Measurements from ENCODE around the gene GRHL1.

The GRHL1 gene

DNA sequence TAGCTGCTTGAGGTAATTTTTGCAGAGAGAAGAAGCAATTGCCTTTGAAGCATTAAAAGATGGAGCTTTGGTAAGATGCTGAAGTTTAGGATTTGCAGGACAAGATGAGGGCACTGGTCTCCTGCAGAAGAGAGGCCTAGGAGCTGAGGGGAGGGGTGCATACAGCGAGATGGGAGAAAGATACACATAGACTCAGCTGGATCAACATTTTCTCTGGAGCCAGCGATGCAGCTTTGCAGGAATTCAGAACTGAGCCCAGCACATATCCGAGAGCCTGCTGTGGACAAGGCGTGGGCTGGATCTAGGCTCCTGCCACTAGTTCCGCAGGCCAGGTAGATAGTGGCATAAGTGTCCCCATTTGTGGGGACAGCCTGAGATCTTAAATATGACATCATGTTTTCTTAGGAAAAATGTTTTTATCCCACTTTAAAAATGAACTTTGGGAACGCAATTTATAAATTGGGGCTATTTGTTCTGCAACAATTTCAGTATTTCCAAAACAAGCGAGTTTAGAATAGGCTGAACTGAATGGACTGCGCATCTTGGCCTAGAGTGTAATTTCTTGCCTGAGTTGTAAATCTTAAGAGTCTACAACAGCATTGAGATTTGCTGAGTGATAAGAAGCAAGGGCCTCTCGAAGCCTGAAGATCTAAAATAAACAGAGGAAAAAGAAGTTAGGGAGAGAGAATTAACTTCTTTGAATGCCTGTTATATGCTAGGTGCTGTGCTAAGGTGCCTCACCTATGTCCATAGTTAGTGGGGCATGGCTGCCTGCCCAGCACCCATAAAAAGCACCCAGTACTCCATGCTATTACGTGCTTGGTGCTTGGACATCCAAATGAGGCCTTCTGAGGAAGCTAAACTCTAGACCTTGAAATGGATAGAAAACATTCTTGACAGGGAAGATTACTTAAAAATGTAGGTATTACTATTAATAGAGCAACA, 17.3 kb downstream of the GRHL1 start:
- POLR2A ChIA-PET: no interaction called here
- H3K4me3 ChIP-seq (ENCODE audit: low read depth, low read length): no peak overlapping the region
- no peak for DNase-seq (ENCODE audit: low read depth, low spot score)
- TF ChIP-seq, protein P1, sequence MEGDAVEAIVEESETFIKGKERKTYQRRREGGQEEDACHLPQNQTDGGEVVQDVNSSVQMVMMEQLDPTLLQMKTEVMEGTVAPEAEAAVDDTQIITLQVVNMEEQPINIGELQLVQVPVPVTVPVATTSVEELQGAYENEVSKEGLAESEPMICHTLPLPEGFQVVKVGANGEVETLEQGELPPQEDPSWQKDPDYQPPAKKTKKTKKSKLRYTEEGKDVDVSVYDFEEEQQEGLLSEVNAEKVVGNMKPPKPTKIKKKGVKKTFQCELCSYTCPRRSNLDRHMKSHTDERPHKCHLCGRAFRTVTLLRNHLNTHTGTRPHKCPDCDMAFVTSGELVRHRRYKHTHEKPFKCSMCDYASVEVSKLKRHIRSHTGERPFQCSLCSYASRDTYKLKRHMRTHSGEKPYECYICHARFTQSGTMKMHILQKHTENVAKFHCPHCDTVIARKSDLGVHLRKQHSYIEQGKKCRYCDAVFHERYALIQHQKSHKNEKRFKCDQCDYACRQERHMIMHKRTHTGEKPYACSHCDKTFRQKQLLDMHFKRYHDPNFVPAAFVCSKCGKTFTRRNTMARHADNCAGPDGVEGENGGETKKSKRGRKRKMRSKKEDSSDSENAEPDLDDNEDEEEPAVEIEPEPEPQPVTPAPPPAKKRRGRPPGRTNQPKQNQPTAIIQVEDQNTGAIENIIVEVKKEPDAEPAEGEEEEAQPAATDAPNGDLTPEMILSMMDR (IDR thresholded peaks at IDR 0.05; ENCODE audit: insufficient read depth, low read length, missing control alignments): no peak
- CTCF ChIA-PET: interaction anchor here (1.5 to 3.9 kb wide), 4 partner anchors 11 to 155 kb away, joined by 3 to 44 read pairs (median 8); no protein-coding TSS in a partner anchor

DNA sequence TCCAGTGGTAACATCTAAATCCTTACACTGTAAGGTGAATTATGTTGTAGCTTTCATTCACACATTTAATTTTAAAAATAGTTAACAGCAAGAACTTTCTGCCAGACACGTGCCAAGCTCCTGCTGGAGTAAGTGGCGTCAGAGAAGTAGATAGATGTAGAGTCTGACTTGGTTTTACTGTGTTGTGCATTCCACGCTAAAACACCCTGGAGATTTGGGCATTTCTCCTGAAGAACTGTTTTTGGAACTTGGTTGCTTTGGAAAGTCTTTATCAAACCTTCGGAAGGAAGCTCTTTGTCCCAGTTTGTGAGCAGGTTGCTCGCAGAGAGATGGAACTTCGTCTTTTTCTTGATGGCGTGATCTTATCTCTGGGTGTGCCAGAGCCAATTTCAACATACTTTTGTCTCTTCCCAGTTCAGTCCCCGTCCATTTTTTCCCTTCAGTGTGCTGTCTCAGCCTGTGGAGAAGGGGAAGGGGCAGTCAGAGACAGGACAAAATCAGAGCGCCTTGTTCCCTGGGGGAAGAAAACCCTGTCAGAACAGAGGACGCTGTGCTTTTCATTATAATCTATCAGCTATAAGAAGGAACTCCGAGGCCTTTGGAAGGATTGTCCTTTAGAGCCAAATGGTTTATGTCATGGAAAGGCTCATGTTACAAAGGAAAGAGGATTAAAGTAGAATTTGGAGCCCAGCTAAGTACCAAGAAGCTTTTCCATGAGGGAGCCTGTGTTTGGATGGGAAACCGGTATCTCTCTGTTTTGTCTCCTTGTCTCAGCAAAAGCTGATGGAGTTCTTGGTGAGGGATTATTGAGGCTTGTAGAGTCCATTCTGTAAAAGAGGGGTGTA, 18.9 kb downstream of the GRHL1 start:
- POLR2A ChIA-PET: no interaction called here
- no peak for DNase-seq (ENCODE audit: low read depth, low spot score)
- TF ChIP-seq, protein P1 (IDR thresholded peaks at IDR 0.05; ENCODE audit: insufficient read depth, low read length, missing control alignments): no peak
- no peak overlapping the region for H3K4me3 ChIP-seq (ENCODE audit: low read depth, low read length)
- CTCF ChIA-PET: interaction anchor here (1.0 to 3.9 kb wide), 5 partner anchors 9 to 157 kb away, joined by 3 to 44 read pairs (median 10); no protein-coding TSS in a partner anchor

DNA sequence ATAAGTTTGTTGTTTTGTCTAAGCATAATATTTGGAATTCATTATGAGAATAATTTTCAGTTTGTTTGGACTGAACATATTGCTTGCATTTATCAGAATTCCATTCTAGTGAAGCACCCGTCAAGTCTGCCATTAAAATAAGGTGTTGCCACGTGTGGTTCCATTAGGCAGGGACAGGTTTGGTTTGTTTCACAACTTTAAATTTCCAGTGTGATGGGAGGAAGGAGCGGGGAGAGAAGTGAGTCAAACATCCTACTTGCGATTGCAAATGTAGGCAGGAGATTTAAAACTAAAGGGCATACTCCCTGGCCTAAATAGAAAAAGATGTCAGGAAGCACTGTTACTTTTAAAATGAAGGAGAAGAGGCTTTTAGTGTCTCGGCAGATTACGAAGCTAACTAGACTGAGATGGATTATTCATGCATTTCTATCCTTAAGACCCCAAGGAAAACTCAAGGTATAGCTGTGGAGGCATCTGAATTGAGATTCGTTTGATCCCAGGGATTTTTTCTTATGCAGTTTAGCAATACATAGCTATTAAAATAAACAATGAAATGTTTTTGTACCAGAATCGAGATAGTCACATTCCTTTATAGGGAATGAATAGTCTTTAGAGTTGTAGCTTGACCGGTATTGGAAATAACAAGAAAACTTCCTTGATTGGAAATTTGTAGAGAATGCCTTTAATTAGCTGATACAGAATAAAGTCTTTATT, 19.8 kb downstream of the GRHL1 start:
- TF ChIP-seq, protein P1 (IDR thresholded peaks at IDR 0.05; ENCODE audit: insufficient read depth, low read length, missing control alignments): no peak
- H3K4me3 ChIP-seq (ENCODE audit: low read depth, low read length): no peak overlapping the region
- ChIA-PET POLR2A (no interaction called here), CTCF (interaction anchor here (0.6 to 3.9 kb wide), 9 partner anchors 8 to 163 kb away, joined by 3 to 44 read pairs (median 3); no protein-coding TSS in a partner anchor)
- no peak for DNase-seq (ENCODE audit: low read depth, low spot score)

DNA sequence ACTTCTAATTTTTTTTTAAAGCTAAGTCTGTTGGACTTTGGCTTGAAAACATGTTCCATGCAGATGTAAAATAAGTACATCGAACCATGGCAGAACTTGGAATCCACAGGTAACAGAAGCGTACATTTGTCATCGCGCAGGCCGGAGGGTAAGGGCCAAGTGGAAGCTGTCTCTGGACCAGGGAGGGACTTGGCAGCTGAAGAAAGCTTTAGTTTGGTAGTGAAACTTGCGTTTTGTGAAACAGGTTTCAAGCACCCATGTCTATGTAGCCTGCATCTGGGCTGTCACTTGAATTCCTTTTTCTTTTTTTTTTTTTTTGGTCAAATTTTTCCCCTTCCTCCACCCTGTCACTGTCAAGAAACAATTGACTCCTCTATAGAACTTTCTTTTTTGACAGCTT, 20.4 kb downstream of the GRHL1 start:
- no peak overlapping the region for H3K4me3 ChIP-seq (ENCODE audit: low read depth, low read length)
- TF ChIP-seq, protein P1 (IDR thresholded peaks at IDR 0.05; ENCODE audit: insufficient read depth, low read length, missing control alignments): no peak
- ChIA-PET POLR2A (no interaction called here), CTCF (interaction anchor here (0.6 to 3.9 kb wide), 11 partner anchors 8 to 164 kb away, joined by 3 to 44 read pairs (median 3); no protein-coding TSS in a partner anchor)
- DNase-seq (ENCODE audit: low read depth, low spot score): no peak

DNA sequence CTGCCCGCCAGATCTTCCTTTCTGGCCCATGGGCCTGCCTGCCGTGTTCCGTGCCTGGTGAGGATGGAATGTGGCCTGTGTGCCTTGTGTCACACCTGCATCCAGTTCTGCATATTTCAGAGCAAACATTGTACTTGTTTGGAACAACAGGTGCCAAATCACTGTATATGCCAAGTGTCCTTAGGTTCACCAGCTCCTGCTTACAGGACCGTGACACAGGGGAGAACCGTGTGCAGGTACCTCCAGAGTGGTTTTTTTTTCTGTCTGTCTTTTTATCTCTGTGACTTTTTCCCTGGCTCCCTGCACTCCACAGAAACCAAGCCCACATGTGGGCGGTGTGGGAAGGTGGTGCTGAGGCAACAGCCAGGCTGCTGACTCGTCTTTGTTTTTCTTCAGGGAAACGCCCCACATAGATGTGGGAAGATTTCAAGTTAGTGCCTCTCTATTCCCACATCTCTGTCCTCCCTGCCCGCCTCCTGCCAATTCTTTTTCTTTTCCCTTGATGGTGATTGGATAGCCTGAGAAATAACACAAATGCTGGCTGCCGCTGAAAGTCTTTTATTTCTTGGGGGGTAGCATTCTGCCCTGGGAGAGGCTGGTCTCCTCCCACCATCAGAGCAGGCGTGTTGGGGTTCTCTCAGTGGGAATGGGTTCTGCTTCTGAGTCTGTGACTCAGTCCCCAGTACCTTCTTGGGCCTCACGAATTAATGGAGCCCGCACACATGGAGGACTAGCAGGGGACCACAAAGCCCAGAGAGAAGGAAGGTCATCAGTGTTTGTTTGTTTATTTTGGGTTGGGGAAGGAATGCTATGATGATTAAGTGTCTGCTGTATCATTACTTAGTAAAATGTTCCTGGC, 21.4 kb downstream of the GRHL1 start:
- ChIA-PET POLR2A (no interaction called here), CTCF (interaction anchor here (0.7 to 3.9 kb wide), 8 partner anchors 9 to 85 kb away, joined by 3 to 44 read pairs (median 4); no protein-coding TSS in a partner anchor)
- no peak for DNase-seq (ENCODE audit: low read depth, low spot score)
- H3K4me3 ChIP-seq (ENCODE audit: low read depth, low read length): no peak overlapping the region
- TF ChIP-seq, protein P1 (IDR thresholded peaks at IDR 0.05; ENCODE audit: insufficient read depth, low read length, missing control alignments): no peak
